A172 (cell line): Measurements from ENCODE around the gene HOXA9. TPM values are rescaled to one million over a fixed set of nuclear protein-coding genes. Genes with fewer than 3 reads are reported as not detected.
A peak's percentile ranks its signal among the peaks of the same experiment; 100 is the strongest.

Experiments used
- DNase-seq: peaks from one replicate; pipeline ENCODE4 v3.0.0-alpha.2; 2015; ENCODE audit warnings: low spot score
- total RNA-seq: library from RNA; depleted of rRNA; stranded (reverse); fragments of >200 nt; shearing (Covaris generic); gene quantifications from 2 replicates; pipeline ENCODE4 v1.2.3, GENCODE V29; 2014

The HOXA9 gene
- total RNA-seq, 1 experiment from 2014 or later = 88.6 TPM

GRCh38 chr7:27176962-27177794 lies 11.8 kb upstream of the HOXA9 start:
- no peak for DNase-seq

GRCh38 chr7:27176524-27176845 lies 11.1 kb upstream of the HOXA9 start:
- DNase-seq = no peak

GRCh38 chr7:27175626-27176523 lies 10.5 kb upstream of the HOXA9 start:
- DNase-seq = no peak

- DNase-seq = no peak
Measured at GRCh38 chr7:27174874-27175625, 9.7 kb upstream of the HOXA9 start.

- DNase-seq = no peak
Measured at GRCh38 chr7:27173956-27174873, 8.9 kb upstream of the HOXA9 start, which contains the start of gene HOXA10. TSS of gene HOXA10 (minus strand) at chr7:27174320. CDS start at chr7:27174306, 14 bp downstream.

GRCh38 chr7:27173511-27173955 lies 8.2 kb upstream of the HOXA9 start:
- DNase-seq = no peak

- peak; percentile 77 for DNase-seq
Measured at GRCh38 chr7:27172823-27173510, 7.6 kb upstream of the HOXA9 start.

GRCh38 chr7:27172315-27172774 lies 7.0 kb upstream of the HOXA9 start:
- peak; percentile 61 for DNase-seq

GRCh38 chr7:27171637-27172314 lies 6.4 kb upstream of the HOXA9 start:
- no peak for DNase-seq

GRCh38 chr7:27171325-27171636 lies 5.9 kb upstream of the HOXA9 start:
- DNase-seq = no peak

GRCh38 chr7:27170426-27171324 lies 5.3 kb upstream of the HOXA9 start:
- no peak for DNase-seq

- DNase-seq = peak; percentile 68
Measured at GRCh38 chr7:27169658-27170425, 4.5 kb upstream of the HOXA9 start.

- peak; percentile 55 for DNase-seq
Measured at GRCh38 chr7:27168265-27168947, 3.1 kb upstream of the HOXA9 start.

- DNase-seq = no peak
Measured at GRCh38 chr7:27167916-27168264, 2.6 kb upstream of the HOXA9 start.

- DNase-seq = peak; percentile 71
Measured at GRCh38 chr7:27166531-27167505, 1.5 kb upstream of the HOXA9 start.

GRCh38 chr7:27165996-27166530 lies 726 bp upstream of the HOXA9 start:
- DNase-seq = no peak
